NCI-H82 treated with DMSO at 0.1 percent for 48 hours (cell line): ENCODE results near the gene LPP.

Experiments used
- DNase-seq: peaks from one replicate; lab custom pipeline; 2025; ENCODE audit not compliant: unreplicated experiment; lab: John Stamatoyannopoulos, UW

The LPP gene

DNA sequence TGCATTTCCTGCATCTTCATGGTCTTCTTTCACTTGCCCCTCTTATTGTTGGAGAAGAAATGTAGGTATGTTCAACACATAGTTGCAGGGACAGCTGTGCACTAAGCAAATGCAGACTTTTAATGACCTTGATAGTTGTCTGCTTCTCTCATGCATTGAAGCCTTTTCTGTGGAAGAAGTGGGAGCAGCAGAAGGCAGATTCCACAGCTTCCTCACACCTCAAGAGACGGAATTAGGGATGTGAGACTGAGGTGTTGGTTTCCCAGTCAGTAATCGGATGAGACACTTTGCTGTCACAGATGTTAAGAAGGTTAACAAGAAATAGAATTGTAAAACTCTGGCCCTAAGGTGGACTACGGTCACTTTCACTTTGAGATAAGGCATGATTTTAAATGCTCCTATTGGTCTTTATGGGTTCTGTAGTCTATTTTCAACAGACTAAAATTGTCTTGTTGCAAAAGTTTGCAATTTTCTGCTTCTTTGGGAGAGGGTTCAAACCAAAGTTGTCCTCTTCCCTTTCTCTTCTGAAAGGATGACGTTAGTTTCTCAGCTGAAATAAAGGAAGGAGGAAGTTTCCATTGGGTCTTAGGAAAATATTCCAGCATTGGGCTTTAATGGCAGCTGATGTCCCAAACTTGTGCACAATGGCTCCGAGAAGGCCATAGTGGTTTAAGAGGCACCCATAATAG is 117.4 kb downstream of the LPP start:
- DNase-seq: no peak

DNA sequence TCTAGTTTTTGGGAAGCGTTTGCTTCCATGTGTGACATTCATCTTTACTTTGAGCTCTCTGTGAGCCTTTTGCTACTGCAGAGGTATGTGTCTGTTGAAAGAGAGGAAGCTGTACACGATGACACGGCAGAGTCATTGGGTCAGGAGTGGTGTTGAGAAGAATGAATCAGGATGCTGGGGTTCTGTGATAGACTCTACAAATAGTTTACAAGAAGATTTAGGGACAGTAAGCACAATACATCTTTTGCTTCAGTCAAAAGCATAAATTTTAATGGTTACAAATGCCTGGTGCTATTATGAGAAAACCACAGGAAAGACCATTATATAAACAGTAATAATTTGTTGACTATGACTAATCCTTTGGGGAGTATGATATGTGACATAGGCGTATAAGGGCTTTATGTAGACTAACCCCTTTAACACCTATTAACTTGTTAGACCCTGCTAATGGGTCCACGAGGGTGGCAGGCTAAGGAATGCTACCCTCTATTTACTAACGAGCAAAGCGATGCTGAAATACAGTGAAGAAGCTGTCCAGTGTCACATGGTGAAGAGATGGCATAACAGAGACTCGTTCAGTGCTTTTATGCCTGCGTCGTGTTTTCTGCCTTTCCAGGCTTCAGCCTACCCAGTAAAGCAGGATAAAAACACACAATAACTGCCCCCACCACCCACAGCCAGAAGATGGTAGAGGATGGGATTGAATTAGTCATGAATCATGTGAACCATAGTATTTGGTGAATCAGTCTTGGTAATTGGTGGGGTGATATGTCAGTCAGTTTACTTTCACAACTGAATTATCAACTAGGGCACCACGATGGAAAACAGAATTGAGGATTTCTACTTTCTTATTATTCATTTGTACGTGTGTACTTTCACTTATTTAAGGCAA is 118.8 kb downstream of the LPP start:
- no peak for DNase-seq

- DNase-seq: no peak
Measured at GRCh38 chr3:188274249-188274915, 120.4 kb downstream of the LPP start.

DNA sequence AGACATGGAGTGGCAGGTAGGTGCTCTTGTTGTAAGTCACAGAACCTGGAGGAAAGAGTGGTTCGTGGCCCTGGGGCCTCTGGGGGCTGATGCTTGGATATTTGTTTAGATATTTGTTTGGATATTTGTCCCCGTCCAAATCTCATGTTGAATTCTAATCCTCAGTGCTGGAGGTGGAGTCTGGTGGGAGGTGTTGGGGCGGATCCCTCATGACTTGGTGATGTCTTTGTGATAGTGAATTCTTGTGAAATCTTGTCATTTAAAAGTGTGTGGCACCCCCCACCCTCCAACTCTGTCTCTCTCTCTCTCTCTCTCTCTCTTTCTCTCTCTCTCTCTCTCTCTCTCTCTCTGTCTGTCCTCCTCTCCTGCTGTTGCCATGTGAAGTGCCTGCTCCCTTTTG is 122.4 kb downstream of the LPP start:
- DNase-seq: no peak

- no peak for DNase-seq
Measured at GRCh38 chr3:188278717-188279324, 124.9 kb downstream of the LPP start.

DNA sequence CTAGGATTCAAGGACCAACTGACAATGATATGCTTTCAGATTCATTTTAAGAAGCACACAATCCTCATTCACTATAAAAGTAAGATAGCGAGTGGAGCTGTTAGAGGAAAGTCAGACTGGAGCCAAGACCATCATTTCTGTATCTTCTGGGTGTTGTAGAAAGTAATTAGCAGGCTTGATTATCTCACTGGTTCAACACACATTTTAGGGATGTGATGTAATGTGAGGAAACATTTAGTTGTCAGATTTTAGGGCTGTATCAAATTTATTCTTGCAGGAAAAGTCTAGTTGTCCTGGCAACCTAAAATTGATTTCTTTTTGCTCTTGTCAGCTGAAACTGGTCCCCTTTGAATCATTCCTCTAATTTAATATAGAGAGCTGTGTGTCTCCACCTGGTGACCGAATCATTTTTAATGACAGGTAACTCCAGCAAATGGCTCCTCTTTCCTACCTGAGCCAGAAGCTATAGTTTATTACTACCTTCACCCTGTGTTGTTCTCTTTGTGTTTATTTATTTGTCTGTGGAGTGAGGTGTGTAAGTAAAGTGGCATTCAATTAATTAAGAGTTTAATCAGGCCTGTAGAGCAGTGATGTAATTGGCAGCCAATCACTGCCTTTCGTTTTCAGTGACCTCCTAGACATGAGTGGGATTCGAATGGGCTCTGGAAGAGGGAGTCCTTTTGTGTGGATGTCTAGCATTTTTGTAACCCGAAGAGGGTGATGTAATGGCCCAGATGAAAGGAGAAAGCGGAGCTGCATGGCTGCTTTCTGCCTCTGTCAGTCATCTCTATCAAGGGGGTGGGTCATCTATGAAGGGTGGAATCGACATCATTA is 125.8 kb downstream of the LPP start:
- no peak for DNase-seq

DNA sequence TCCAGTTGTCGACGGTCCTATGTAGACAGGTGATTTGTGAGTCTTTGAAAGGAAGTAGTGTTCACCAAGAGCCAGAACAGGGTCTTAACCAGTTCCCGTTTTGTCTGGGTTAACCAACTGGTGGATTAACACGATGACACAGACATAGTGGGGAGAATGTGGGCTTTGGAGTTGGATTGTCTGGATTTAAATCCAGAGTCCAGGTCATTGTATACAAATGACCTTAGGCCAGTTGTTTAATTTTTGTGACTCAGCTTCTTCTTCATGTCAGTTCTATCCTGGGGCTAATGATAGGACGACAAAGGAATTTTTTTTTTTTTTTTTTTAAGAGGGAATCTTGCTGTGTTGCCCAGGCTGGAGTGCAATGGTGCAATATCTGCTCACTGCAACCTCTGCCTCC is 126.7 kb downstream of the LPP start:
- DNase-seq: no peak

DNA sequence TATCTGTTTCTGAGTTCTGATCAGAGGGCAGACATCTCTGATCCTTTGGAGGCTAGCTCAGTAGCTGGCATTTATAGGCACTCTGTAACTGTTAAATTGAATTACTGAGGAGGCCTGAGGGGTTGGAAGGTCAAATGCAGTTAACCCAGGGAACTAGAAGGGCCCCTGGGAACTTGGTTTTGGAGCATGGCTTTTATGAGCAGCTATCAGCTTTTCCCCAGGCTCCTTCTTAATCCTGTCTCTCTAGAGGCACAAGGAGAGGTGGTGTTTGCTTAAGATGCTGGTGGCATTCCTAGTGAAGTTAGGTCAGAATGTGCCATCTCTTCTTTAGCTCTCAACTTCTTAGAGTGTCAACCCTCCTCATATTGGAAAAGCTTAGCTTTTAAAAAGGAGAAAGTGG is 128.9 kb downstream of the LPP start:
- DNase-seq: no peak

DNA sequence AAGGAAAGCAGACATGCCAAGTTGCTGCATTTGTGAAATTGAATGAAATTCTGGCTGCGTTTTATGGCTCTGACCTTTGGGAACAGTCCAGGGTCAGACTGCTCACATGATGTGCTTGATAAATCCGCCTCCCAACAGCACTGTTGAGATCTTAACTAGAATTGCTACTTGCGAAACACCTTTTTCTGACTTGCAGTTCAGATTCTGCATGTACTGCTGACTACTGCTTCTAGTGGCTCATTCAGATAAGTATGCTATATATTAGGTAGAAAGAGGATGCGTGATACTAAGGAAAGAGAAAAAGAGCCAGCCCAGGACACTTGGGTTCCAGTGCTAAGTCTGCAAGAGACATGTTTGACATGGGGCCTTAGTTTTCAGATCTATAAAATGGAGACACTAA is 129.4 kb downstream of the LPP start:
- DNase-seq: no peak

GRCh38 chr3:188284455-188285212 is 130.7 kb downstream of the LPP start:
- no peak for DNase-seq

GRCh38 chr3:188286087-188286513 is 132.1 kb downstream of the LPP start:
- no peak for DNase-seq

DNA sequence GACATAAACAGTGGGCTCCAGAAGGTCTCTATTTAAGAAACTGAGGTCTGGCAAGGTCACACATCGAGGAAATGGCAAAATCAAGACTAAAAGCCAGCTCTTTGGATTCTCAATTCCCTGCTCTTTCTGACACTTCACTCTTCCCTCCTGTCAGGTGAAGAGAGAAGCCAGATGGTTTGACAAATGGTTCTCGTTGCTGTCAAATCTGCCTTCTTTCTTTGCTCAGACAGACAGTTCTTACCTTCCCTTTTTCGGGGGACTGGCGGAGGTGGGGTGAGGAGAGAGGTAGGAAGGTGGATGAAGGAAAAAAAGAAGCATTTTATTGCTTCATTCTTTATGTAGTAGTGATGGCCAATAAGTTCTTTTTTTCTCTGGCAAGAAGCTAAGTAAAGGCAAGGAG is 133.4 kb downstream of the LPP start:
- no peak for DNase-seq

DNA sequence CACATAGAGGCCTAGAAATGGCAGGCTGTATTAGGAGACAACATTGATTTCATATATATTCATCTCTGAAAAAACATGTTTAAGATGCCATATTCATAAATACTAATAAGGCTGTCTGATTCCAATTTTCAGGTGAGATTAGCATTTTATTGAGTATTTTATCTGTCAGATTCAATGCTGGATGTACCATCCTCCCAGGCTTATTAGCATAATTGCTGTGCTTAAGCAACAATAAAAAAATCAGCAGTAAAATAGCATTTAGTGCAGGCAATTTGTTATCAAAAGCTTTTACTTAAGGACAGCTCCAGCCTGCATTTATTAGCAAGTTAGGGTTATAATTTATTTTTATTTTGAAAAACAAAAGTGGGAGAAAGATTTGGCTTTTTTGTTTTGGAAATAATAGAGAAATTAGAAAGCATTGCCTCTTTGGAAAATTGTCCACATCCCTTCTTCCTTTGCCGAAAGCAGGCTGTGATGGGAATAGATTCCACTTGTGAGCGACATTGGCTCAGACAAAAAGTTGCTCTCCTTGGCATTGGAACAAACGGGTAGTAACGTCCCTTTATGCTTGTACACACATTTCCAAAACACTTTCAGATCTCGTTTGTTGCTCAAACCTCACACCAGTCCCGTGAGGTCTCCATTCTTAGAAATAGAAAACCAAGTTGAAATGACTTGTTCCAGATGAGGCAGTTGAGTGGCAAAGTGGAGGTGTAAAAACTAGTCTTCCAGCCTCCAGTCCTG is 134.0 kb downstream of the LPP start:
- no peak for DNase-seq

GRCh38 chr3:188292251-188292650 is 138.3 kb downstream of the LPP start:
- no peak for DNase-seq

DNA sequence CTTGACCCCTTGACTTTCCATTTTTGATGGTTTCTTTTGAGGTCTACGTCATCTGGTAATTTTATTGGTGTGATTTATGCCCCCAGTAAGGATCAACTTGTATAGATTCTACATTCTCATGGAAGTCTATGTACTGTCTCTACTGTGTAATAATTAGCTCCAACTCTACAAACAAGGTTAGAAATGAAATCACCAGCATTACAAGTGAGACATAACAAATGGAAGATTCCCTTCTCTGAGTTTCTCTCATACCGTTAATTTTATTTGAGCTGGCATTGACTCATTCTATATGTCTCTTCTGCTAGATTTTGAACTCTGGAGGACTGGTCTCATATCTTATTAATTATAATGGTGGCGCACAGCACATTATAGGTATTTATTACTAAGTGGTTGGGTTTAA is 138.9 kb downstream of the LPP start:
- DNase-seq: no peak

DNA sequence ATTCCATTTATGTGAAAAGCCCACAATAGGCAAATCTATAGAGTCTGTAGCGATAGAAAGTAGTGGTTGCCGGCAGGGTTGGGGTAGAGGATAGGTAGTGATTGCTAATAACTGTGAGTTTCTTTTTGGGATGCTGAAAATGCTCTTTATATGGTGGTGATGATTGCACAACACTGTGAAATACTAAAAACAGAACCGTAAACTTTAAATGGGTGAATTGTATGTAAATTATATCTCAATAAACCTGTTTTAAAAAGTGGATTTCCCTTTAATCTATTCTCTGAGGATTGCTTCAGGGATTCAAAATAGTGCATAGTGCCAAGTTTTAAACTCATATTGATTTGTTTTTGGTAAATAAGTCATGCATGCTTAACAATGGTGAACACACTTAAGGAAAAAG is 140.2 kb downstream of the LPP start:
- DNase-seq: no peak

DNA sequence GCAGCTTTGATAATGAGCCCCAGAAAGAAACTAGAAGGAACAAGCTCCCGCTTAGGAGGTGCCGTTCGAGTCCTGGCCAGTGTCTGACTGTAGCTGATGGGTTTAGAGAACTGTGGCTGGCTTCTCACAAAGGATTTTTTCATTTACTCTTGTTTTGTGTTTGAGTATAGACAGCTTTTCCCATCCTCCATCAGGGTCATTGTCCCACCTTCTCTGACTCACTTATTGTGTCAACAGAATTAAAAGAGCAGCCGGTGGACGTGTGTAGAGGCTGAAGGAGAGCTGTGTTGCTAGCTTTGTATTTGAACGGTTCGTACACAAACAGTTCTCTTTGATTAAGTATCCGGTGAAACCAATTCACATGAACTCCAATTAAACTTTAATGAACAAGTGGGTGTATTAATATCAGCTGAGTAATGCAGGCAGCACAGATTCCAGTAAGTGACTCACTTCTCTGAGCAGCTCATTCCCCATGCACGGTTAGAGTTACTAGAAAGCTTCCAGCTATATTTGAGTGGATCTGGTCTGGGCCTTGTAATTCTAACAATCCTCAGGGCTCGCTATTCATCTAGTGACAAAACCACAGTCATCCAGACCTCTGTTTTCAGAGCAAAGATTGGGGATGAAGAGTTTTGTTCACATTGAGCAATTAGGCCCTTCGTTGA is 141.0 kb downstream of the LPP start:
- DNase-seq: no peak

DNA sequence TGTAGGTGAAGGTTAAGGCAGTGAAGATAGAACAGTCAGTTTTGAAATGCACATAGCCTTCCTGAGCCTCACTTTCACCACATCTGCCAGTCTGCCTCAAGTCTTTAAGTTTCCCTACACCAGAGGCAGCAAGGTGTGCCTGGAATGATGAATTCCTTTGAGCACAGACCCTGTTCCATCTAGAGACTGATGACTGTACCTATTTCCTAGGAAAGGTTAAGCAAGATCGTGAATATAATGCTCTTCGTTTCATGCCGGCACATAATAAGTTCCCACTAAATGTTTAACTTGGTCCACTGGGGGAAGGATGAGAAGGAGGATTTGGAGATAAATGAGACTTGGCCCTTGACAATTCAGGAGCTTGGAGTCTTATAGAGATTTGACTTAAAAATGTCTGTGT is 141.9 kb downstream of the LPP start:
- no peak for DNase-seq
